SK-N-SH (cell line): ENCODE measurements around the gene WDR82.

Source experiments
- CTCF ChIP-seq: fragments of 200-600 bp; sonication (generic); IDR thresholded peaks from 2 replicates; pipeline ENCODE4 v1.6.1; 2017; ENCODE audit warnings: antibody characterized with exemption, mild to moderate bottlenecking, moderate library complexity
- SIN3A ChIP-seq: IDR thresholded peaks from 2 replicates; pipeline ENCODE4 v1.6.1; 2012; ENCODE audit warnings: low read depth, mild to moderate bottlenecking, low read length, moderate library complexity, borderline replicate concordance
- YY1 ChIP-seq: IDR thresholded peaks from 2 replicates; pipeline ENCODE4 v1.4.0; 2012; ENCODE audit warnings: low read depth, mild to moderate bottlenecking

- TF ChIP-seq CTCF: no peak
- TF ChIP-seq YY1: no peak
- no peak for TF ChIP-seq SIN3A
Measured at GRCh38 chr3:52314489-52314888, 36.0 kb upstream of the WDR82 start.
